Measurements from ENCODE around the gene RBM17.
"Not testable (repeated sequence)": the region's sequence is repeated elsewhere in the genome, so short reads cannot be mapped to it uniquely, and the experiment has no call there.

RBM17 gene

DNA sequence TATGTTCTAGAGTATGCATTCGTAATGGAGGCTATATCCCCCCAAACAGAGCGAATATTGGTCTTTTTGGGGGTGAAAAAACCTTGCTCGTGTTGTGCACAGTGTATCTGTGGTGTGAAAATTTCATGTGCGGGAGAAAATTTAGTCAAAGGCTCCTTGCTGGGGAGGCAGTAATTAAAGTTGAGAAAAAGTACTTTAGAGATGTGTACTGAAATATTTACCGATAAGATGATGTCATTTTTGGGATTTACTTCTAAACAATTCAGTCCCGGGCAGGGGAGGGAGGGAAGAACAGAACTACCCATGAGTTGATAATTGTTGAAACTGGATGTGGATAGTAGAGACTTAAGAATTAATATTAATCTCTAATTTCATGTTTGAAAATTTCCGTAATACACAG, 9.3 kb downstream of the RBM17 start:
- Histone ChIP-seq H2AK5ac (ENCODE audit: low read length) (no peak overlapping the region), H2BK5ac (ENCODE audit: low read length) (no peak overlapping the region), H4K8ac (ENCODE audit: low read depth, low read length) (no peak overlapping the region), H3K4me3 (ENCODE audit: low read length) (no peak overlapping the region), H3K23ac (ENCODE audit: low read length) (no peak overlapping the region), H4K5ac (ENCODE audit: low read length) (no peak overlapping the region), H3K56ac (ENCODE audit: low read length) (no peak overlapping the region), H3K4me2 (ENCODE audit: low read length) (no peak overlapping the region), H3K79me1 (ENCODE audit: low read length) (peaks cover 5% of the 10 kb centered on the region), H3K4ac (ENCODE audit: low read depth, low read length) (no peak overlapping the region), H3K27ac (ENCODE audit: low read depth, low read length) (no peak overlapping the region), H3K18ac (ENCODE audit: low read length) (no peak overlapping the region), H3K4me1 (ENCODE audit: control insufficient read depth, low read depth, low read length) (no peaks in the 10 kb centered on the region), H3K27me3 (ENCODE audit: insufficient read depth, low read length, poor library complexity) (no peaks in the 10 kb centered on the region), H2BK15ac (replicated peaks; ENCODE audit: low read depth) (no peak overlapping the region), H3K36me3 (ENCODE audit: control insufficient read depth, insufficient read depth, low read length) (peaks cover 2% of the 10 kb centered on the region), H2BK120ac (ENCODE audit: low read depth, low read length) (no peak overlapping the region), H3K79me2 (ENCODE audit: control insufficient read depth, insufficient read depth, low read length) (peaks cover 40% of the 10 kb centered on the region), H3K9ac (ENCODE audit: low read length) (no peak overlapping the region)
- no peak for DNase-seq
- WGBS (ENCODE audit: extremely low coverage, insufficient coverage, low lambda C conversion rate), result no CpG with 5 or more reads among the region's 7 CpGs

GRCh38 chr10:6100370-6100769, 11.5 kb downstream of the RBM17 start:
- Histone ChIP-seq H2BK15ac (replicated peaks; ENCODE audit: low read depth) (no peak overlapping the region), H3K79me2 (ENCODE audit: control insufficient read depth, insufficient read depth, low read length) (peaks cover 21% of the 10 kb centered on the region), H3K27ac (ENCODE audit: low read depth, low read length) (no peak overlapping the region), H3K36me3 (ENCODE audit: control insufficient read depth, insufficient read depth, low read length) (peaks cover 2% of the 10 kb centered on the region), H3K27me3 (ENCODE audit: insufficient read depth, low read length, poor library complexity) (no peaks in the 10 kb centered on the region), H2BK120ac (ENCODE audit: low read depth, low read length) (no peak overlapping the region), H3K79me1 (ENCODE audit: low read length) (peaks cover 8% of the 10 kb centered on the region), H3K4me3 (ENCODE audit: low read length) (no peak overlapping the region), H4K8ac (ENCODE audit: low read depth, low read length) (no peak overlapping the region), H3K23ac (ENCODE audit: low read length) (no peak overlapping the region), H4K5ac (ENCODE audit: low read length) (no peak overlapping the region), H3K4ac (ENCODE audit: low read depth, low read length) (no peak overlapping the region), H3K4me1 (ENCODE audit: control insufficient read depth, low read depth, low read length) (no peaks in the 10 kb centered on the region), H3K4me2 (ENCODE audit: low read length) (no peak overlapping the region), H3K18ac (ENCODE audit: low read length) (no peak overlapping the region), H2BK5ac (ENCODE audit: low read length) (no peak overlapping the region), H2AK5ac (ENCODE audit: low read length) (no peak overlapping the region), H3K9ac (ENCODE audit: low read length) (no peak overlapping the region), H3K56ac (ENCODE audit: low read length) (no peak overlapping the region)
- DNase-seq, result no peak
- WGBS (ENCODE audit: extremely low coverage, insufficient coverage, low lambda C conversion rate), result no CpG with 5 or more reads among the region's 1 CpG

DNA sequence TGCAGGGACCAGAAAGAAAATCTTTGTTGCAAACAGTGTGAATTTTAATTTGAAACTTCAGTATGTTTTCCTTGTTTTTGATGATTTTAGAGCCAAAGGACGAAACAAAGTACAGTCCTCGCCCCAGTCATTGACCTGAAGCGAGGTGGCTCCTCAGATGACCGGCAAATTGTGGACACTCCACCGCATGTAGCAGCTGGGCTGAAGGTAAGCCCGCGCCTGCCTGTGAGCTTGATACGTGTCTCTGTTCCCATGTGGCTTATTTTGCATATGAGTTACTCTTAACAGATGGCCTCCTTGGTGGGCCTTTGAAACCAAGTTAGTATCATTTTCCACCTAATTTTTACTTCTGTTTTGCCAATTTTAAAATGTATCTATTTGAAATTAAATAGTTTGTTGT, 12.3 kb downstream of the RBM17 start:
- H3K79me2 ChIP-seq (ENCODE audit: control insufficient read depth, insufficient read depth, low read length), result peaks cover 13% of the 10 kb centered on the region
- no peak overlapping the region for H3K9ac ChIP-seq (ENCODE audit: low read length)
- H2BK5ac ChIP-seq (ENCODE audit: low read length), result no peak overlapping the region
- H3K4me3 ChIP-seq (ENCODE audit: low read length), result no peak overlapping the region
- H3K36me3 ChIP-seq (ENCODE audit: control insufficient read depth, insufficient read depth, low read length), result peaks cover 4% of the 10 kb centered on the region
- H2BK15ac ChIP-seq (replicated peaks; ENCODE audit: low read depth), result no peak overlapping the region
- no peak overlapping the region for H3K18ac ChIP-seq (ENCODE audit: low read length)
- no peak overlapping the region for H3K27ac ChIP-seq (ENCODE audit: low read depth, low read length)
- no peak for DNase-seq
- H3K4ac ChIP-seq (ENCODE audit: low read depth, low read length), result no peak overlapping the region
- no peaks in the 10 kb centered on the region for H3K4me1 ChIP-seq (ENCODE audit: control insufficient read depth, low read depth, low read length)
- no peak overlapping the region for H3K23ac ChIP-seq (ENCODE audit: low read length)
- H3K79me1 ChIP-seq (ENCODE audit: low read length), result peaks cover 6% of the 10 kb centered on the region
- H4K5ac ChIP-seq (ENCODE audit: low read length), result no peak overlapping the region
- WGBS (ENCODE audit: extremely low coverage, insufficient coverage, low lambda C conversion rate), result no CpG with 5 or more reads among the region's 8 CpGs
- H2AK5ac ChIP-seq (ENCODE audit: low read length), result no peak overlapping the region
- H2BK120ac ChIP-seq (ENCODE audit: low read depth, low read length), result no peak overlapping the region
- no peaks in the 10 kb centered on the region for H3K27me3 ChIP-seq (ENCODE audit: insufficient read depth, low read length, poor library complexity)
- no peak overlapping the region for H3K4me2 ChIP-seq (ENCODE audit: low read length)
- no peak overlapping the region for H3K56ac ChIP-seq (ENCODE audit: low read length)
- no peak overlapping the region for H4K8ac ChIP-seq (ENCODE audit: low read depth, low read length)

DNA sequence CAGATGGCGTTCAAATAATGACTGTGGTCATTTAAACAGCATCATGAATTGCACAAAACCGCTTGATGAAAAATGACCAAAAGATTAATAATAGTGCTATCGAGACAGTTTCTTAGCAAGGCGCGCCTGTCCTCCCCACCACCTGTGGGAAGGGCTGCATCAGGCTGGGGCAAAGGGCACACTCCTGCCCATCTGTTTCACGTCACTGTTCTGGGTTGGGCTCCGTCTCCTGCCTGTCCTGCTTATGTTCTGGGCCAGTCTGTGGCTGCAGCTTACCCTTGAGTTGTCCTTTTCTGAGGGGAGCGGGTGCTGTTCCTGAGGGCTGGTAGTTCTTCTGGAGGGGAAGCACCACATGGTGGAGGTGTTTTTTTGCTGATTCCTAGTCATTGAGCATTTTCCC, 13.3 kb downstream of the RBM17 start:
- Histone ChIP-seq H3K79me2 (ENCODE audit: control insufficient read depth, insufficient read depth, low read length) (peaks cover 8% of the 10 kb centered on the region), H4K8ac (ENCODE audit: low read depth, low read length) (no peak overlapping the region), H3K23ac (ENCODE audit: low read length) (no peak overlapping the region), H3K4me3 (ENCODE audit: low read length) (no peak overlapping the region), H2BK15ac (replicated peaks; ENCODE audit: low read depth) (no peak overlapping the region), H3K4me1 (ENCODE audit: control insufficient read depth, low read depth, low read length) (no peaks in the 10 kb centered on the region), H3K56ac (ENCODE audit: low read length) (no peak overlapping the region), H4K5ac (ENCODE audit: low read length) (no peak overlapping the region), H3K9ac (ENCODE audit: low read length) (no peak overlapping the region), H3K79me1 (ENCODE audit: low read length) (peaks cover 5% of the 10 kb centered on the region), H3K4ac (ENCODE audit: low read depth, low read length) (no peak overlapping the region), H2BK120ac (ENCODE audit: low read depth, low read length) (no peak overlapping the region), H3K18ac (ENCODE audit: low read length) (no peak overlapping the region), H2BK5ac (ENCODE audit: low read length) (no peak overlapping the region), H3K27ac (ENCODE audit: low read depth, low read length) (no peak overlapping the region), H3K27me3 (ENCODE audit: insufficient read depth, low read length, poor library complexity) (no peaks in the 10 kb centered on the region), H3K4me2 (ENCODE audit: low read length) (no peak overlapping the region), H3K36me3 (ENCODE audit: control insufficient read depth, insufficient read depth, low read length) (peaks cover 2% of the 10 kb centered on the region), H2AK5ac (ENCODE audit: low read length) (no peak overlapping the region)
- no CpG with 5 or more reads among the region's 8 CpGs for WGBS (ENCODE audit: extremely low coverage, insufficient coverage, low lambda C conversion rate)
- DNase-seq, result no peak

DNA sequence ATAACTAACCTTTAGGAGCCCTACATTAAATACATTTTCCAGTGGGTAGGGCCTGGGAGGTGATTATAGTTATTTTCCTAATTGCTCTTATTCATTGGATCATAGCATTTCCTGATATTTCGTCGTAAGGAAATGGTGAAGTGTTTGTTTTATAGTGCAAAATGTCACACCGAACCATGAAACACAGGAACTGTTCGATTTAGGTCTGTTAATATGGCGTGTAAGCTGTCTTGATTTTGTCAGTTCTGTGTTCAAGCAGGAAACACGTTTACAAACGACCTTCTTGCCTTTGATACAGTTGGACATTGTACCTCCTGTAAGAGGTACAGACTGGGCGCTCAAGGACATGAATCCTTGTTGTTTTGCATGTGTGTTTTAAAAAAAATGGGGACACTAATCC, 14.8 kb downstream of the RBM17 start:
- Histone ChIP-seq H4K5ac (ENCODE audit: low read length) (no peak overlapping the region), H3K79me2 (ENCODE audit: control insufficient read depth, insufficient read depth, low read length) (peaks cover 3% of the 10 kb centered on the region), H3K4me3 (ENCODE audit: low read length) (no peak overlapping the region), H3K27ac (ENCODE audit: low read depth, low read length) (no peak overlapping the region), H3K36me3 (ENCODE audit: control insufficient read depth, insufficient read depth, low read length) (peaks cover 2% of the 10 kb centered on the region), H3K4ac (ENCODE audit: low read depth, low read length) (no peak overlapping the region), H3K4me1 (ENCODE audit: control insufficient read depth, low read depth, low read length) (no peaks in the 10 kb centered on the region), H2AK5ac (ENCODE audit: low read length) (no peak overlapping the region), H2BK15ac (replicated peaks; ENCODE audit: low read depth) (no peak overlapping the region), H3K18ac (ENCODE audit: low read length) (no peak overlapping the region), H3K27me3 (ENCODE audit: insufficient read depth, low read length, poor library complexity) (no peaks in the 10 kb centered on the region), H3K9ac (ENCODE audit: low read length) (no peak overlapping the region), H2BK120ac (ENCODE audit: low read depth, low read length) (no peak overlapping the region), H3K56ac (ENCODE audit: low read length) (no peak overlapping the region), H3K23ac (ENCODE audit: low read length) (no peak overlapping the region), H3K79me1 (ENCODE audit: low read length) (peaks cover 3% of the 10 kb centered on the region), H2BK5ac (ENCODE audit: low read length) (no peak overlapping the region), H4K8ac (ENCODE audit: low read depth, low read length) (no peak overlapping the region), H3K4me2 (ENCODE audit: low read length) (no peak overlapping the region)
- WGBS (ENCODE audit: extremely low coverage, insufficient coverage, low lambda C conversion rate), result no CpG with 5 or more reads among the region's 8 CpGs
- DNase-seq, result no peak

GRCh38 chr10:6107616-6108015, 18.8 kb downstream of the RBM17 start:
- H2BK120ac ChIP-seq (ENCODE audit: low read depth, low read length); H3K79me2 ChIP-seq (ENCODE audit: control insufficient read depth, insufficient read depth, low read length); H3K4me2 ChIP-seq (ENCODE audit: low read length); H4K5ac ChIP-seq (ENCODE audit: low read length); H3K56ac ChIP-seq (ENCODE audit: low read length); DNase-seq; H2BK5ac ChIP-seq (ENCODE audit: low read length); H3K4me1 ChIP-seq (ENCODE audit: control insufficient read depth, low read depth, low read length); H3K9ac ChIP-seq (ENCODE audit: low read length); H3K4ac ChIP-seq (ENCODE audit: low read depth, low read length); H4K8ac ChIP-seq (ENCODE audit: low read depth, low read length); H3K18ac ChIP-seq (ENCODE audit: low read length); H3K27me3 ChIP-seq (ENCODE audit: insufficient read depth, low read length, poor library complexity); H3K23ac ChIP-seq (ENCODE audit: low read length); H2BK15ac ChIP-seq (replicated peaks; ENCODE audit: low read depth); H2AK5ac ChIP-seq (ENCODE audit: low read length); H3K27ac ChIP-seq (ENCODE audit: low read depth, low read length); H3K4me3 ChIP-seq (ENCODE audit: low read length): not testable (repeated sequence)
- peaks cover 13% of the 10 kb centered on the region for H3K36me3 ChIP-seq (ENCODE audit: control insufficient read depth, insufficient read depth, low read length)
- peaks cover 13% of the 10 kb centered on the region for H3K79me1 ChIP-seq (ENCODE audit: low read length)
- no CpG with 5 or more reads among the region's 3 CpGs for WGBS (ENCODE audit: extremely low coverage, insufficient coverage, low lambda C conversion rate)
